Fibroblast of mammary gland (primary cell): Measurements from ENCODE around the gene NOC2L.

Experiments
- DNase-seq: peaks from one replicate; pipeline ENCODE4 v3.0.0-alpha.2; 2010; ENCODE audit warnings: low read depth
- H3K4me3 ChIP-seq: 2 replicates; pipeline ENCODE4 v1.5.1; 2011; ENCODE audit warnings: low read depth, mild to moderate bottlenecking, low read length, moderate library complexity; ENCODE audit not compliant: control insufficient read depth
- CTCF ChIP-seq: conservative IDR thresholded peaks from 2 replicates; pipeline ENCODE4 v1.5.1; 2011; ENCODE audit warnings: low read depth, low read length, inconsistent platforms; ENCODE audit not compliant: control insufficient read depth, insufficient read depth

The NOC2L gene

GRCh38 chr1:963301-963651, 4.2 kb upstream of the NOC2L start:
- no peak overlapping the region for H3K4me3 ChIP-seq
- TF ChIP-seq CTCF, result no peak
- DNase-seq, result no peak

GRCh38 chr1:962381-963300, 3.6 kb upstream of the NOC2L start:
- no peak for DNase-seq
- TF ChIP-seq CTCF, result no peak
- no peak overlapping the region for H3K4me3 ChIP-seq

- no peak for DNase-seq
- H3K4me3 ChIP-seq, result peak overlapping the region; percentile 38
- no peak for TF ChIP-seq CTCF
Observed at GRCh38 chr1:961132-961669, 2.1 kb upstream of the NOC2L start.

- no peak for TF ChIP-seq CTCF
- peak; percentile 52 for DNase-seq
- H3K4me3 ChIP-seq, result peak within 1 kb of the TSS; percentile 38
Observed at GRCh38 chr1:960363-961131, 1.5 kb upstream of the NOC2L start, which contains the start of gene KLHL17. KLHL17 (plus strand) TSS chr1:960584; CDS start chr1:960694, 110 bp downstream.

GRCh38 chr1:959731-960362, 791 bp upstream of the NOC2L start:
- no peak for DNase-seq
- no peak for TF ChIP-seq CTCF
- peak overlapping the region; percentile 38 for H3K4me3 ChIP-seq

- H3K4me3 ChIP-seq, result no peak overlapping the region
- TF ChIP-seq CTCF, result no peak
Observed at GRCh38 chr1:956636-957035, 2.4 kb downstream of the NOC2L start.

More at GRCh38 chr1:956636-957035, 2.4 kb downstream of the NOC2L start:
- DNase-seq, result no peak
